Cardiac muscle cell (in vitro differentiated cells and primary cell): ENCODE data around the gene DCX. TPM values are rescaled to one million over a fixed set of nuclear protein-coding genes. Genes with fewer than 3 reads are reported as not detected.
A peak's percentile ranks its signal among the peaks of the same experiment; 100 is the strongest.

Source experiments
- DNase-seq, 2 donors: peaks; one replicate each; pipeline versions ENCODE4 v3.0.0 to v3.0.0-alpha.2; 2010 to 2017; ENCODE audit warnings: low read depth in 1 of 2, low spot score in 1 of 2
- H3K27ac ChIP-seq: fragments of 200-600 bp; sonication (generic); 2 replicates; pipeline ENCODE4 v1.5.1; 2016
- H3K27me3 ChIP-seq: fragments of 200-600 bp; sonication (generic); 2 replicates; pipeline ENCODE4 v1.6.0; 2016; ENCODE audit warnings: control low read depth
- H3K36me3 ChIP-seq: fragments of 200-600 bp; sonication (generic); 2 replicates; pipeline ENCODE4 v1.5.1; 2016; ENCODE audit warnings: control low read depth
- H3K4me1 ChIP-seq: fragments of 200-600 bp; sonication (generic); 2 replicates; pipeline ENCODE4 v1.8.1; 2017; ENCODE audit warnings: low read depth, mild to moderate bottlenecking, mixed run types
- H3K4me3 ChIP-seq: fragments of 200-600 bp; sonication (generic); 2 replicates; pipeline ENCODE4 v1.5.1; 2016; ENCODE audit warnings: mild to moderate bottlenecking
- H3K9me3 ChIP-seq: fragments of 200-600 bp; sonication (generic); 2 replicates; pipeline ENCODE4 v1.5.1; 2017; ENCODE audit warnings: low read depth, mild to moderate bottlenecking, control low read depth
- polyA plus RNA-seq: library from polyadenylated mRNA; unstranded; fragments of >200 nt; fragmentation: Nextera tagmentation; extraction: Ambion mirVana; gene quantifications from 2 replicates; pipeline ENCODE4 v1.2.1, GENCODE V29; 2016
- total RNA-seq: library from RNA; depleted of rRNA; stranded (reverse); fragments of >200 nt; gene quantifications from 2 replicates; pipeline ENCODE4 v1.2.3, GENCODE V29; 2016
- TF ChIP-seq, protein P1 (sequence below): IDR thresholded peaks from 2 replicates; pipeline ENCODE4 v1.5.1; 2012; ENCODE audit warnings: low read depth, mild to moderate bottlenecking, low read length

The DCX gene
- total and polyA plus RNA-seq, 2 experiments from 2014 or later: 0.34 to 1.0 TPM

DNA sequence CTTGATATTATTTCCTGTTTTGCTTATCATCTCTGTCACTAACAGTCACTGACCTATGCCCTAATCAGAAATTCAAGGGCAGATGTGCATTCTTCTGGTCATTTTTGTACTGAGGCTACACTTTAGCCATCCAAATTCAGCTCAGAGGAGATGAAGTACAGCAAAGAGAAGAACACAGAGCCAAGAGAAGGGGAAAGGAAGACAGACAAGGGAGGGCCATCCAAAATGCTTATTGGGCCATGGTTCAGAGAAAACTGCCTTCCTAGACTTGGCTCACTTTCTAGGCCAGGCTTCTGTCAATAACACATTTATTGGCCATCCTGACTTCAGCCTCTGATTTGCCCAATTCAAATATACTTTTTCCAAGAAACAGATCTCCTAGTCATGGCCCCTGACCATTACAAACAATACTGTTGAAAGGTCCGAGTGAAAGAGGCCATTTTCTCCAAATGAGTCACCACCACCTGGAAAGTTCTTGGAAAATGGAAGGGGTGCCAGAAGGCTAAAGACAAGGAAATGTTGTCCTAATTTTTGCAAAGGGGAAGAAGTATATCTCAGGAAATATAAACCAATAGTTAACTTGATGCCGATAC is 56.4 kb downstream of the DCX start:
- TF ChIP-seq, protein P1, sequence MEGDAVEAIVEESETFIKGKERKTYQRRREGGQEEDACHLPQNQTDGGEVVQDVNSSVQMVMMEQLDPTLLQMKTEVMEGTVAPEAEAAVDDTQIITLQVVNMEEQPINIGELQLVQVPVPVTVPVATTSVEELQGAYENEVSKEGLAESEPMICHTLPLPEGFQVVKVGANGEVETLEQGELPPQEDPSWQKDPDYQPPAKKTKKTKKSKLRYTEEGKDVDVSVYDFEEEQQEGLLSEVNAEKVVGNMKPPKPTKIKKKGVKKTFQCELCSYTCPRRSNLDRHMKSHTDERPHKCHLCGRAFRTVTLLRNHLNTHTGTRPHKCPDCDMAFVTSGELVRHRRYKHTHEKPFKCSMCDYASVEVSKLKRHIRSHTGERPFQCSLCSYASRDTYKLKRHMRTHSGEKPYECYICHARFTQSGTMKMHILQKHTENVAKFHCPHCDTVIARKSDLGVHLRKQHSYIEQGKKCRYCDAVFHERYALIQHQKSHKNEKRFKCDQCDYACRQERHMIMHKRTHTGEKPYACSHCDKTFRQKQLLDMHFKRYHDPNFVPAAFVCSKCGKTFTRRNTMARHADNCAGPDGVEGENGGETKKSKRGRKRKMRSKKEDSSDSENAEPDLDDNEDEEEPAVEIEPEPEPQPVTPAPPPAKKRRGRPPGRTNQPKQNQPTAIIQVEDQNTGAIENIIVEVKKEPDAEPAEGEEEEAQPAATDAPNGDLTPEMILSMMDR: no peak
- no peaks in the 10 kb centered on the region for H3K36me3 ChIP-seq
- H3K27me3 ChIP-seq: no peaks in the 10 kb centered on the region
- peaks cover 11% of the 10 kb centered on the region for H3K4me1 ChIP-seq
- no peak for DNase-seq
- no peak overlapping the region for H3K27ac ChIP-seq
- H3K9me3 ChIP-seq: no peaks in the 10 kb centered on the region
- H3K4me3 ChIP-seq: no peak overlapping the region

GRCh38 chrX:111354496-111354895 is 57.5 kb downstream of the DCX start:
- DNase-seq: no peak
- Histone ChIP-seq H3K27ac (no peak overlapping the region), H3K4me1 (peaks cover 21% of the 10 kb centered on the region), H3K9me3 (no peaks in the 10 kb centered on the region), H3K27me3 (no peaks in the 10 kb centered on the region), H3K4me3 (no peak overlapping the region), H3K36me3 (no peaks in the 10 kb centered on the region)
- TF ChIP-seq, protein P1: no peak

GRCh38 chrX:111353793-111354192 is 58.2 kb downstream of the DCX start:
- TF ChIP-seq, protein P1: no peak
- no peaks in the 10 kb centered on the region for H3K36me3 ChIP-seq
- peaks cover 23% of the 10 kb centered on the region for H3K4me1 ChIP-seq
- no peaks in the 10 kb centered on the region for H3K9me3 ChIP-seq
- H3K27ac ChIP-seq: no peak overlapping the region
- DNase-seq: no peak
- H3K27me3 ChIP-seq: no peaks in the 10 kb centered on the region
- no peak overlapping the region for H3K4me3 ChIP-seq

GRCh38 chrX:111352424-111352823 is 59.6 kb downstream of the DCX start:
- H3K27me3 ChIP-seq: no peaks in the 10 kb centered on the region
- peaks cover 23% of the 10 kb centered on the region for H3K4me1 ChIP-seq
- DNase-seq: peak in 1 of 2 donors; percentile 58
- H3K4me3 ChIP-seq: no peak overlapping the region
- no peaks in the 10 kb centered on the region for H3K36me3 ChIP-seq
- no peaks in the 10 kb centered on the region for H3K9me3 ChIP-seq
- no peak overlapping the region for H3K27ac ChIP-seq
- TF ChIP-seq, protein P1: no peak

- H3K27ac ChIP-seq: peak overlapping the region; percentile 80
- DNase-seq: peak in 1 of 2 donors; percentile 61
- peaks cover 23% of the 10 kb centered on the region for H3K4me1 ChIP-seq
Measured at GRCh38 chrX:111349934-111350333, 62.1 kb downstream of the DCX start.

More at GRCh38 chrX:111349934-111350333, 62.1 kb downstream of the DCX start:
- TF ChIP-seq, protein P1: no peak
- no peak overlapping the region for H3K4me3 ChIP-seq
- no peaks in the 10 kb centered on the region for H3K27me3 ChIP-seq
- no peaks in the 10 kb centered on the region for H3K9me3 ChIP-seq
- no peaks in the 10 kb centered on the region for H3K36me3 ChIP-seq
